Gastrocnemius medialis (tissue), 4 donors: ENCODE data around the gene WTAP.

Experiments
- POLR2A ChIP-seq, 2 donors: fragments of 450-650 bp; IDR thresholded peaks; one replicate each; pipeline ENCODE4 v1.6.1; 2017; ENCODE audit warnings: antibody characterized with exemption in 2 of 2, mild to moderate bottlenecking in 2 of 2, moderate library complexity in 2 of 2
- TF ChIP-seq, protein P1 (sequence below), 5 experiments: fragments of 450-650 bp in 3 of 5; fragments of 200-600 bp in 2 of 5; sonication (generic) in 2 of 5; IDR thresholded peaks in 4 of 5; conservative IDR thresholded peaks in 1 of 5; 1 replicate in 4 of 5; 2 replicates in 1 of 5; pipeline ENCODE4 v1.5.1; 2016 to 2019; ENCODE audit warnings: antibody characterized with exemption in 5 of 5, mild to moderate bottlenecking in 3 of 5, moderate library complexity in 3 of 5

DNA sequence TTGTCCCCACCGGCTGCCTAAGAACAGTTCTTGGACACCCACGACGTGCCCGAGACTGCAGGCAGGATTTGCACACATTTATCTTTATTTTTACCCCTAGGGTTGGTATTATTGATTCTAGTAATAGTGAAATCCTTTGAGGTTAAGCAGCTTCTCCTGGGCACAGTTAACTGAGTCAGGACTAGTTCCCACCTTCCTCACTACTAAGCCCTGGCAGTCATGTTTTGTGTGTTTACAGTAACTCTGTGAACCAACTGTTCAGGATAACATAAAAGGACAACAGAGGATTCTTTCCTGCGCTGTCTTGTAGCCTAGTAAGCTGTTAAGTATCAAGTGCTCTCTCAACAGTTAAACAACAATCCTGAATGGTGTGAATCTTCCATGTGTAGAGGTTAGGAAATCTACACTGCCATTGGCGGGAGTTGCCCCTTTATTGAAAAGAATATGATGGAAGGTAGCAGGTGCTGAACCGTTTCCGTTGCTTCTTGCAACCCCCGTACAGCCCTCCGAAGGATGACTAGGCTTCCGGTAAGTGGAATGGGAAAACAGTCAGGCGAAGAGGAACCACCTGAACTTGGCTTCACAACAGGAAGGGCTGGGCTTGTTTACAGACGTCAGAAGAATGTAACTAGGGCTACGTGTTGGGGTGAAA lies 33.3 kb upstream of the WTAP start:
- TF ChIP-seq, protein P1, sequence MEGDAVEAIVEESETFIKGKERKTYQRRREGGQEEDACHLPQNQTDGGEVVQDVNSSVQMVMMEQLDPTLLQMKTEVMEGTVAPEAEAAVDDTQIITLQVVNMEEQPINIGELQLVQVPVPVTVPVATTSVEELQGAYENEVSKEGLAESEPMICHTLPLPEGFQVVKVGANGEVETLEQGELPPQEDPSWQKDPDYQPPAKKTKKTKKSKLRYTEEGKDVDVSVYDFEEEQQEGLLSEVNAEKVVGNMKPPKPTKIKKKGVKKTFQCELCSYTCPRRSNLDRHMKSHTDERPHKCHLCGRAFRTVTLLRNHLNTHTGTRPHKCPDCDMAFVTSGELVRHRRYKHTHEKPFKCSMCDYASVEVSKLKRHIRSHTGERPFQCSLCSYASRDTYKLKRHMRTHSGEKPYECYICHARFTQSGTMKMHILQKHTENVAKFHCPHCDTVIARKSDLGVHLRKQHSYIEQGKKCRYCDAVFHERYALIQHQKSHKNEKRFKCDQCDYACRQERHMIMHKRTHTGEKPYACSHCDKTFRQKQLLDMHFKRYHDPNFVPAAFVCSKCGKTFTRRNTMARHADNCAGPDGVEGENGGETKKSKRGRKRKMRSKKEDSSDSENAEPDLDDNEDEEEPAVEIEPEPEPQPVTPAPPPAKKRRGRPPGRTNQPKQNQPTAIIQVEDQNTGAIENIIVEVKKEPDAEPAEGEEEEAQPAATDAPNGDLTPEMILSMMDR (IDR thresholded peaks at IDR 0.05 in 4 of 5, conservative IDR thresholded peaks at IDR 0.05 in 1 of 5) = no peak
- TF ChIP-seq POLR2A (IDR thresholded peaks at IDR 0.05) = no peak
